Astrocyte (in vitro differentiated cells and primary cell): ENCODE results near the gene ARFRP1. TPM values are rescaled to one million over a fixed set of nuclear protein-coding genes. Genes with fewer than 3 reads are reported as not detected.

Experiments used
- DNase-seq: peaks from one replicate; pipeline ENCODE4 v3.0.0-alpha.2; 2010; ENCODE audit warnings: low read depth
- FAIRE-seq: peaks from 2 replicates; lab custom pipeline; 2011; peaks lifted over from hg19 to GRCh38; lab: Jason Lieb, UNC
- H2AFZ ChIP-seq: 2 replicates; pipeline ENCODE4 v1.6.0; 2012; ENCODE audit warnings: low read depth, low read length, inconsistent platforms
- H3K27ac ChIP-seq: 2 replicates; pipeline ENCODE4 v1.5.1; 2011; ENCODE audit warnings: low read depth, low read length, inconsistent platforms
- H3K27me3 ChIP-seq: 2 replicates; pipeline ENCODE4 v1.6.0; 2011; ENCODE audit warnings: low read length, inconsistent platforms; ENCODE audit not compliant: insufficient read depth
- H3K36me3 ChIP-seq: 2 replicates; pipeline ENCODE4 v1.5.1; 2011; ENCODE audit warnings: low read length, inconsistent platforms; ENCODE audit not compliant: insufficient read depth
- H3K4me1 ChIP-seq: 2 replicates; pipeline ENCODE4 v1.5.1; 2011; ENCODE audit warnings: low read length, inconsistent platforms; ENCODE audit not compliant: insufficient read depth
- H3K4me2 ChIP-seq: 2 replicates; pipeline ENCODE4 v1.6.0; 2012; ENCODE audit warnings: low read length, inconsistent platforms
- H3K4me3 ChIP-seq: 2 replicates; pipeline ENCODE4 v1.5.1; 2011; ENCODE audit warnings: low read depth, mild to moderate bottlenecking, low read length, inconsistent platforms; ENCODE audit not compliant: insufficient read depth
- H3K79me2 ChIP-seq: 2 replicates; pipeline ENCODE4 v1.6.0; 2012; ENCODE audit warnings: mild to moderate bottlenecking, low read length, inconsistent platforms; ENCODE audit not compliant: insufficient read depth
- H3K9ac ChIP-seq: 2 replicates; pipeline ENCODE4 v1.6.0; 2012; ENCODE audit warnings: mild to moderate bottlenecking, low read length, inconsistent platforms
- H3K9me3 ChIP-seq: 2 replicates; pipeline ENCODE4 v1.5.1; 2012; ENCODE audit warnings: low read depth, mild to moderate bottlenecking, low read length, inconsistent platforms; ENCODE audit not compliant: insufficient read depth
- H4K20me1 ChIP-seq: 2 replicates; pipeline ENCODE4 v1.6.0; 2012; ENCODE audit warnings: low read length, inconsistent platforms; ENCODE audit not compliant: insufficient read depth
- H3K27ac Mint-ChIP-seq: one replicate; pipeline ENCODE4 v1.8.0; 2021; ENCODE audit warnings: mild to moderate bottlenecking, mixed read lengths; ENCODE audit not compliant: unreplicated experiment
- H3K27me3 Mint-ChIP-seq: one replicate; pipeline ENCODE4 v1.8.0; 2021; ENCODE audit warnings: low read depth, mixed read lengths; ENCODE audit not compliant: unreplicated experiment
- H3K36me3 Mint-ChIP-seq: one replicate; pipeline ENCODE4 v1.8.0; 2021; ENCODE audit warnings: low read depth, mixed read lengths; ENCODE audit not compliant: unreplicated experiment
- H3K4me1 Mint-ChIP-seq: one replicate; pipeline ENCODE4 v1.8.0; 2021; ENCODE audit warnings: low read depth, mixed read lengths; ENCODE audit not compliant: unreplicated experiment
- H3K4me3 Mint-ChIP-seq: one replicate; pipeline ENCODE4 v1.8.0; 2021; ENCODE audit warnings: mild to moderate bottlenecking, moderate library complexity, mixed read lengths; ENCODE audit not compliant: unreplicated experiment
- H3K9me3 Mint-ChIP-seq: one replicate; pipeline ENCODE4 v1.8.0; 2021; ENCODE audit warnings: mild to moderate bottlenecking, mixed read lengths; ENCODE audit not compliant: unreplicated experiment
- EZH2 ChIP-seq: IDR thresholded peaks from 2 replicates; pipeline ENCODE4 v1.6.1; 2012; ENCODE audit warnings: mild to moderate bottlenecking, low read length, inconsistent platforms; ENCODE audit not compliant: insufficient read depth
- total RNA-seq: library from RNA; stranded (reverse); gene quantifications from 2 replicates; pipeline ENCODE4 v1.2.1, GENCODE V29; 2021
- TF ChIP-seq, protein P1 (sequence below): IDR thresholded peaks from 2 replicates; pipeline ENCODE4 v1.5.1; 2011; ENCODE audit warnings: low read depth, mild to moderate bottlenecking, inconsistent platforms, low read length, moderate library complexity; ENCODE audit not compliant: insufficient read depth

The ARFRP1 gene
- total RNA-seq, 1 donor from 2014 or later: 32.5 TPM

DNA sequence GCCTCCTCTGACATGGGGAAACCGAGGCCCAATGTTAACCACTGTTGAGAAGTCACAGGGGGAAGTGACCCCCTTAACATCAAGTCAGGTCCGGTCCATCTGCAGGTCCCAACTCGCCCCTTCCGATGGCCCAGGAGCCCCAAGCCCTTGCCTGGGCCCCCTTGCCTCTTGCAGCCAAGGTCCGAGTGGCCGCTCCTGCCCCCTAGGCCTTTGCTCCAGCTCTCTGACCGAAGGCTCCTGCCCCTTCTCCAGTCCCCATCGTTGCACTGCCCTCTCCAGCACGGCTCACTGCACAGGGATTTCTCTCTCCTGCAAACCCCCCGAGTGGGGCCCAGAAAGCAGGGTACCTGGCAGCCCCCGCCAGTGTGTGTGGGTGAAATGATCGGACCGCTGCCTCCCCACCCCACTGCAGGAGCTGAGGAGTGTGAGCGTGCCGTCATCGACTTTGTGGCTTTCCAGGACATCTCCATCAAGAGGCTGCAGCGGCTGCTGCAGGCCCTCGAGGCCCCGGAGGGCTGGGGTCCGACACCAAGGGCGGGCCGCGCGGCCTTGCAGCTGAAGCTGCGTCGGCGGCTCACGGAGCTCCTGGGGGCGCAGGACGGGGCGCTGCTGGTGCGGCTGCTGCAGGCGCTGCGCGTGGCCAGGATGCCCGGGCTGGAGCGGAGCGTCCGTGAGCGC, 9.8 kb downstream of the ARFRP1 start:
- FAIRE-seq: no peak
- no peaks in the 10 kb centered on the region for H3K27me3 Mint-ChIP-seq
- peak overlapping the region; percentile 58 for H3K9ac ChIP-seq

GRCh38 chr20:63697357-63697867, 10.4 kb downstream of the ARFRP1 start:
- peak overlapping the region; percentile 82 for H3K4me2 ChIP-seq

More for the DNA sequence above, 9.8 kb downstream of the ARFRP1 start:
- TF ChIP-seq EZH2: no peak
- TF ChIP-seq, protein P1, sequence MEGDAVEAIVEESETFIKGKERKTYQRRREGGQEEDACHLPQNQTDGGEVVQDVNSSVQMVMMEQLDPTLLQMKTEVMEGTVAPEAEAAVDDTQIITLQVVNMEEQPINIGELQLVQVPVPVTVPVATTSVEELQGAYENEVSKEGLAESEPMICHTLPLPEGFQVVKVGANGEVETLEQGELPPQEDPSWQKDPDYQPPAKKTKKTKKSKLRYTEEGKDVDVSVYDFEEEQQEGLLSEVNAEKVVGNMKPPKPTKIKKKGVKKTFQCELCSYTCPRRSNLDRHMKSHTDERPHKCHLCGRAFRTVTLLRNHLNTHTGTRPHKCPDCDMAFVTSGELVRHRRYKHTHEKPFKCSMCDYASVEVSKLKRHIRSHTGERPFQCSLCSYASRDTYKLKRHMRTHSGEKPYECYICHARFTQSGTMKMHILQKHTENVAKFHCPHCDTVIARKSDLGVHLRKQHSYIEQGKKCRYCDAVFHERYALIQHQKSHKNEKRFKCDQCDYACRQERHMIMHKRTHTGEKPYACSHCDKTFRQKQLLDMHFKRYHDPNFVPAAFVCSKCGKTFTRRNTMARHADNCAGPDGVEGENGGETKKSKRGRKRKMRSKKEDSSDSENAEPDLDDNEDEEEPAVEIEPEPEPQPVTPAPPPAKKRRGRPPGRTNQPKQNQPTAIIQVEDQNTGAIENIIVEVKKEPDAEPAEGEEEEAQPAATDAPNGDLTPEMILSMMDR: no peak
- Histone ChIP-seq H3K9me3 (no peaks in the 10 kb centered on the region), H3K27me3 (no peaks in the 10 kb centered on the region), H3K27ac (peak overlapping the region; percentile 87), H4K20me1 (no peaks in the 10 kb centered on the region), H3K36me3 (no peaks in the 10 kb centered on the region), H3K4me2 (peak overlapping the region; percentile 82), H3K4me3 (no peak overlapping the region), H3K4me1 (peaks cover 36% of the 10 kb centered on the region), H2AFZ (no peak overlapping the region), H3K79me2 (peaks cover 19% of the 10 kb centered on the region)
- no peak for DNase-seq
- no peaks in the 10 kb centered on the region for H3K9me3 Mint-ChIP-seq
- H3K4me1 Mint-ChIP-seq: peaks cover 6% of the 10 kb centered on the region
- H3K36me3 Mint-ChIP-seq: peaks cover 2% of the 10 kb centered on the region
- peak overlapping the region; percentile 40 for H3K4me3 Mint-ChIP-seq
- no peak overlapping the region for H3K27ac Mint-ChIP-seq

More at GRCh38 chr20:63697357-63697867, 10.4 kb downstream of the ARFRP1 start:
- Histone ChIP-seq H2AFZ (no peak overlapping the region), H3K4me3 (peak overlapping the region; percentile 48), H3K4me1 (peaks cover 36% of the 10 kb centered on the region), H3K36me3 (no peaks in the 10 kb centered on the region), H4K20me1 (no peaks in the 10 kb centered on the region), H3K79me2 (peaks cover 14% of the 10 kb centered on the region), H3K9me3 (no peaks in the 10 kb centered on the region), H3K9ac (peak overlapping the region; percentile 58), H3K27ac (no peak overlapping the region), H3K27me3 (no peaks in the 10 kb centered on the region)
- peaks cover 4% of the 10 kb centered on the region for H3K36me3 Mint-ChIP-seq
- no peaks in the 10 kb centered on the region for H3K27me3 Mint-ChIP-seq
- no peak for TF ChIP-seq EZH2
- TF ChIP-seq, protein P1: no peak
- no peak overlapping the region for H3K27ac Mint-ChIP-seq
- no peak for DNase-seq
- FAIRE-seq: no peak
- peaks cover 6% of the 10 kb centered on the region for H3K4me1 Mint-ChIP-seq
- no peaks in the 10 kb centered on the region for H3K9me3 Mint-ChIP-seq
- H3K4me3 Mint-ChIP-seq: no peak overlapping the region
